ENCODE data around the gene PIGL. TPM values are rescaled to one million over a fixed set of nuclear protein-coding genes. Genes with fewer than 3 reads are reported as not detected.

PIGL gene
- total RNA-seq, 1 donor from 2014 or later, result 29.5 TPM

DNA sequence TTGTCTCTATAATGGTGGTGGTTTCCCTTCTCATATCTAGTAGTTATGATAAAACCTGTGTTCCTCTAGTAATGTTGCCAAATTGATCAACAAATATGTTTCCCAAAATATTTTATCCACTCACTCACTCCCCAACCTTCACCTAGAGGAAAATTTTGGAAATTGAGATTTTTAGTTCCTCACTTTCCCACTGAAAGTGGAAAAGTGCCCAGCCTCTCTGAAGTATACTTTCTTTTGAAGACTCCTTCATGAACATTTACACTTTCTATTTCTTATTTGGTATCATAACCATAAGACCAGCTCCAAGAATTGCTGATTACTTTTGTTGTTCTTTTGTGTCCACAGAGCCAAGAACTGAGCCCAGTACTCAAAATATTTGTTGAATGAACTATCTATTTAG, 141.4 kb downstream of the PIGL start:
- TF ChIP-seq, protein P1, sequence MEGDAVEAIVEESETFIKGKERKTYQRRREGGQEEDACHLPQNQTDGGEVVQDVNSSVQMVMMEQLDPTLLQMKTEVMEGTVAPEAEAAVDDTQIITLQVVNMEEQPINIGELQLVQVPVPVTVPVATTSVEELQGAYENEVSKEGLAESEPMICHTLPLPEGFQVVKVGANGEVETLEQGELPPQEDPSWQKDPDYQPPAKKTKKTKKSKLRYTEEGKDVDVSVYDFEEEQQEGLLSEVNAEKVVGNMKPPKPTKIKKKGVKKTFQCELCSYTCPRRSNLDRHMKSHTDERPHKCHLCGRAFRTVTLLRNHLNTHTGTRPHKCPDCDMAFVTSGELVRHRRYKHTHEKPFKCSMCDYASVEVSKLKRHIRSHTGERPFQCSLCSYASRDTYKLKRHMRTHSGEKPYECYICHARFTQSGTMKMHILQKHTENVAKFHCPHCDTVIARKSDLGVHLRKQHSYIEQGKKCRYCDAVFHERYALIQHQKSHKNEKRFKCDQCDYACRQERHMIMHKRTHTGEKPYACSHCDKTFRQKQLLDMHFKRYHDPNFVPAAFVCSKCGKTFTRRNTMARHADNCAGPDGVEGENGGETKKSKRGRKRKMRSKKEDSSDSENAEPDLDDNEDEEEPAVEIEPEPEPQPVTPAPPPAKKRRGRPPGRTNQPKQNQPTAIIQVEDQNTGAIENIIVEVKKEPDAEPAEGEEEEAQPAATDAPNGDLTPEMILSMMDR (IDR thresholded peaks at IDR 0.05), result no peak
- Histone ChIP-seq H3K4me1 (no peaks in the 10 kb centered on the region), H3K27ac (no peak overlapping the region), H3K4me3 (no peak overlapping the region), H3K9me3 (no peaks in the 10 kb centered on the region), H3K27me3 (no peaks in the 10 kb centered on the region), H3K36me3 (no peaks in the 10 kb centered on the region)
- intact Hi-C loops (cut with DNase I), result no loop called here
- ATAC-seq (no peak), DNase-seq (no peak)

DNA sequence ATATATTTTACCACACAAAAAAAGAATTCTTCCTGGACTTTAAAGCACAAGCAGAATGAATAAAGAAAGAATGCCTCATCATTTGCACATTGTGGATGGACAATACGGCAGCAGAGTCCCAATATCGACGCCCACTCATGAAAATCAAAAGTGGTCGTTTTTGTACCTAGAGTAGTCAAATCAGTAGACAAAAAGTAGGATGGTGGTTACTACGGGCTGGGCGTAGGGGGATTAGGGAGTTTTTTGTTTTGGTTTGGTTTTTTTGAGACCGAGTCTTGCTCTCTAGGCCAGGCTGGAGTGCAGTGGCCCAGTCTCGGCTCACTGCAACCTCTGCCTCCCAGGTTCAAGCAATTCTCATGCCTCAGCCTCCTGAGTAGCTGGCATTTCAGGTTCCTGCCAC, 144.9 kb downstream of the PIGL start:
- peaks cover 9% of the 10 kb centered on the region for H3K4me1 ChIP-seq
- no peaks in the 10 kb centered on the region for H3K27me3 ChIP-seq
- H3K4me3 ChIP-seq, result no peak overlapping the region
- no peaks in the 10 kb centered on the region for H3K36me3 ChIP-seq
- no peak overlapping the region for H3K27ac ChIP-seq
- no peaks in the 10 kb centered on the region for H3K9me3 ChIP-seq
- TF ChIP-seq, protein P1 (IDR thresholded peaks at IDR 0.05), result no peak
- intact Hi-C loops (cut with DNase I), result no loop called here
- ATAC-seq (no peak), DNase-seq (peak; percentile 16)

DNA sequence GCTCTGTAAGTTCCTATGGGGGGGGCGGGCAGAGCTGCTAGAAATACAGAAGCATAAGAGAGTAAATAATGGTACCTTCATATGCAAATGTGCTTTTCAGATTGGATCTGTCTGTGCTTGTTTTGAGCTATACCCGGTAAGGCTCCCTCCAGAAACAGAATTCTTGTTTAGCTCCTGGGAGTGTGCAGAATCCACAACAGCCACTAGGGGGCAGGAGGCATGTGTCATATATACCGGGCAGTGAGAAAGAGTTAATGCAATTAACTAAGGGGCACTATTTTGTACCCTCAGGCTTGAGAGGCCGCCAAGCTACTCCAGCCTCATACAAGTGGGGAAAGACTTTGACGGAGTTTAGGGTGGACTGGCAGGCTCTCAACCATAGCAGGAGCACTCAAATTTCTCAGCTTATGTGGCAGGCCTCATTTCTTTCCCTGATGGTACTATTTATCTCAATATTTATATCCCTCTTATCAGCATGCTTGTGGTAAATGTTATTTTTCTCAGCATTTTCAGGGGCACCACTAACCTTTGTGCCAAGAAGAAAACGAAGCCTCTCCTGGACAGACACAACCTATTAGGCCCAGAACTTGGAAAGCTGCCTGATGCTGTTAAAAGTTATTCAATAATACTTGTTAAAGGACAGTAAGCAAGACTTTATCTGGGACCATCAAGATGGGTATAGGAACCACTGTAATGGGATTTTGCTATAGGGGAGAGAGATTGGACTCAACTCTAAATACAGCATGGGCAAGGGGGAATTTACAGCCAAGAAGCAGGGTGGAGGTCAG, 146.9 kb downstream of the PIGL start:
- TF ChIP-seq, protein P1 (IDR thresholded peaks at IDR 0.05), result peak; percentile 96
- intact Hi-C loops (cut with DNase I), result no loop called here
- no peaks in the 10 kb centered on the region for H3K27me3 ChIP-seq
- H3K9me3 ChIP-seq, result no peaks in the 10 kb centered on the region
- H3K27ac ChIP-seq, result peak overlapping the region; percentile 24
- DNase-seq (peak; percentile 74), ATAC-seq (peak; percentile 96)
- H3K4me1 ChIP-seq, result peaks cover 9% of the 10 kb centered on the region
- H3K4me3 ChIP-seq, result no peak overlapping the region
- H3K36me3 ChIP-seq, result no peaks in the 10 kb centered on the region

- Histone ChIP-seq H3K4me1 (peaks cover 9% of the 10 kb centered on the region), H3K36me3 (no peaks in the 10 kb centered on the region), H3K27ac (peak overlapping the region; percentile 24), H3K4me3 (no peak overlapping the region), H3K27me3 (no peaks in the 10 kb centered on the region), H3K9me3 (no peaks in the 10 kb centered on the region)
- TF ChIP-seq, protein P1 (IDR thresholded peaks at IDR 0.05), result no peak
- ATAC-seq (no peak), DNase-seq (no peak)
- intact Hi-C loops (cut with DNase I), result no loop called here
These were observed 147.6 kb downstream of the PIGL start for GRCh38 chr17:16364625-16365024.

DNA sequence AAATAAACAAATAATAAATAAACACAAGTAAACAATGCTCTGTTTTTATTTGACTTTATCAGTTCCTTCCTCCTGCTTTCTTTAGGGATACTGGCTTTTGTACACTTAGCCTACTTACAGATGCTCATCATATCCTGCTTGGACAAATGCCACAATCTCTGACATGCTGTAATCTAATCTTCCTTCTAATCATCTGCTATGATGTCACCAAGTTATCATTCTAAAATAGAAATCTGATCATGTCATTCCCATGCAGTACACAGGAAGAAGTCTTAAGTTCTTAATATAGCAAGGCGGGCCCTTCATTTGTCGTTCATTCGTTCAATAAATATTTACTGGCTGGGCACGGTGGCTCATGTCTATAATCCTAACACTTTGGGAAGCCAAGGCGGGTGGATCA, 154.7 kb downstream of the PIGL start:
- Histone ChIP-seq H3K27ac (no peak overlapping the region), H3K27me3 (no peaks in the 10 kb centered on the region), H3K4me1 (peaks cover 14% of the 10 kb centered on the region), H3K9me3 (no peaks in the 10 kb centered on the region), H3K4me3 (no peak overlapping the region), H3K36me3 (no peaks in the 10 kb centered on the region)
- peak; percentile 20 for ATAC-seq
- intact Hi-C loops (cut with DNase I), result no loop called here
- TF ChIP-seq, protein P1 (IDR thresholded peaks at IDR 0.05), result no peak
- no peak for DNase-seq
